GM21723 (cell line): ENCODE measurements around the gene HMGB1.
A peak's percentile ranks its signal among the peaks of the same experiment; 100 is the strongest.

Experiments
- ATAC-seq: cut with Tn5 transposase; IDR thresholded peaks from one replicate; pipeline ENCODE4 v1.9.1; 2021; ENCODE audit warnings: mild to moderate bottlenecking, moderate library complexity; ENCODE audit not compliant: unreplicated experiment

HMGB1 gene

GRCh38 chr13:30435911-30436451 is 29.8 kb downstream of the HMGB1 start:
- ATAC-seq: no peak

- no peak for ATAC-seq
Observed at GRCh38 chr13:30431269-30431940, 34.3 kb downstream of the HMGB1 start.

- ATAC-seq: peak; percentile 76
Observed at GRCh38 chr13:30429721-30430694, 35.7 kb downstream of the HMGB1 start.

- no peak for ATAC-seq
Observed at GRCh38 chr13:30429235-30429634, 36.5 kb downstream of the HMGB1 start.

GRCh38 chr13:30423891-30424290 is 41.8 kb downstream of the HMGB1 start:
- no peak for ATAC-seq

- ATAC-seq: peak; percentile 71
Observed at GRCh38 chr13:30422054-30422839, 43.5 kb downstream of the HMGB1 start, which contains the start of gene UBE2L5. UBE2L5 (plus strand) TSS chr13:30422493; CDS start chr13:30427991, 5,498 bp downstream.

GRCh38 chr13:30421093-30422053 is 44.4 kb downstream of the HMGB1 start:
- ATAC-seq: peak; percentile 53

- no peak for ATAC-seq
Observed at GRCh38 chr13:30418717-30419459, 46.8 kb downstream of the HMGB1 start.

GRCh38 chr13:30418075-30418716 is 47.5 kb downstream of the HMGB1 start:
- no peak for ATAC-seq

- ATAC-seq: no peak
Observed at GRCh38 chr13:30416471-30416870, 49.3 kb downstream of the HMGB1 start.

GRCh38 chr13:30415430-30416030 is 50.2 kb downstream of the HMGB1 start:
- peak; percentile 78 for ATAC-seq

- no peak for ATAC-seq
Observed at GRCh38 chr13:30413842-30414241, 51.9 kb downstream of the HMGB1 start.

GRCh38 chr13:30412346-30412745 is 53.4 kb downstream of the HMGB1 start:
- ATAC-seq: no peak

GRCh38 chr13:30410705-30411125 is 55.0 kb downstream of the HMGB1 start:
- ATAC-seq: no peak

GRCh38 chr13:30409886-30410704 is 55.6 kb downstream of the HMGB1 start:
- no peak for ATAC-seq

GRCh38 chr13:30408319-30409101 is 57.2 kb downstream of the HMGB1 start:
- peak; percentile 91 for ATAC-seq
